NCI-H446 treated with DMSO at 0.1 percent for 48 hours (cell line): ENCODE results near the gene EXOC6.

Source experiments
- DNase-seq: peaks from one replicate; lab custom pipeline; 2025; lab: John Stamatoyannopoulos, UW

EXOC6 gene

DNA sequence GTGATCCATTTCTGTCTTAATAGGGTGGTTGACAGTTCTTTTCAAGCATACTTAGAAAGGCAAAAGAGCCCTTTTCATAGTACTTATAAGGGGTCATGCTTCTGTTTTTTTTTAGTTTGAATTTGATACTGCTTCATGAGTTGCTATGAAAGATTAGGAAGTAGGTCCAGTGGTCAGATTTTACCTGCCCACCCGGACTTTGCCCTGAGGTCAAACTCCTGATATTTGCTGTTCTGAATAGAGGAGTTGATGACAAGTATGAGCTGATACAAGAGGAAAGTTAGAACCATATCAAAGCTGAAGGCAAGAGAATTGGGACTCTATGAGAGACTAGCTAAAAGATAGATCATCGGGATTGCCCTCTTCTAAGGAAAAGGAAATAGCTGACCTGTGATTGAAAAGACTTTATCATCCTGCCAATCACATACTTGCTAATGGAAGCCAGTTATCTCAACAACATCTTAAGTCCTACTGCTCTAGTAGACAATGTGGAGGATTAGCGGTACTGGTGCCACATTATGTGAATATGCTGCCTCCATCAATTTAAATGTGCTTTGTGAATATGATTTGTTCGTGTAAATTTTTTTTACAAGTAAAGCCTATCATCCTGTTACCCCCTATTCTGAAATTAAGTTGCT lies 174.8 kb downstream of the EXOC6 start:
- no peak for DNase-seq

DNA sequence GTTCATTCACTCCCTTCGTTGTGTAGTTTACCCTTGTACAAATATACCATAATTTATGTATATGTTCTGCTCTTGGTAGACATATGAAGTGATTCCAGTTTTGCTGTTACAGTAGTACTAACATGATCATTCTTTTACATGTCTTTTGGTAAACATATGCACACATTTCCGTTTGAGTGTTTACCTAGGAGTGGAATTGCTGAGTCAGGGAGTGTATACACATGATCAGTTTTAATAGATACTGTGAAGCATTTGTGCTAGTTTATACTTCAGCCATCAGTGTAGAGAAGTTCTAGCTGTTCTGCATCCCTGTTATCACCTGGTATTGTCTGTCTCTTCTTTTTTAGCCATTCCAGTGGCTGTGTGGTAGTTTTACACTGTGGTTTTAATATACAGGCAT lies 177.8 kb downstream of the EXOC6 start:
- no peak for DNase-seq

DNA sequence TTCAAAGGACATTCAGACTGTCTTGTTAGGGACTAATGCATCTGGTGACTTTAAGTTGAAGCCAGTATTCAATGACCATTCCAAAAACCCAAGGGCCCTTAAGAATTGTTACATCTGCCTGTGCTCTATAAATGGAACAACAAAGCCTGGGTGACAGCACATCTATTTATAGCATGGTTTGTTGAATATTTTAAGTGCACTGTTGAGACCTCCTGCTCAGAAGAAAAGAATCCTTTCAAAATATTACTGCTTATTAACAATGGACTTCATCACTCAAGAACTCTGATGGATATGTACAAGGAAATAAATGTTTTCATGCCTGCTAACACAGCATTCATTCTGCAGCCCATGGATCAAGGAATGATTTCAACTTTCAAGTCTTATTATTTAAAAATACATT lies 179.2 kb downstream of the EXOC6 start:
- no peak for DNase-seq

DNA sequence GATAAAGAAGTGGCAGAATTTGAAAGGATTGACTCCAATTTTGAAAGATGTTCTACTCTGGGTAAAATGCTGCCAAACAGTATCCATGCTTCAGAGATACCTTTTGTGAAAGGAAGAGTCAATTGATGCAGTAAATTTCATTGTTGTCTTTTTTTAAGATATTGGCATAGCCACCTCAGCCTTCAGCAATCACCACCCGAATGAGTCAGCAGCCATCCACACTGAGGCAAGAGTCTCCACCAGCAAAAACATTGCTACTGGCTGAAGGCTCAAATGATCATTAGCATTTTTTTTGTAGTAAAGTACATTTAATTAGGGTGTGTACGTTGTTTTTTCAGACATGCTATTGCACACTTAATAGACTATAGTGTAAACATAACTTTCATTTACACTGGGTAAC lies 180.6 kb downstream of the EXOC6 start:
- DNase-seq: no peak

DNA sequence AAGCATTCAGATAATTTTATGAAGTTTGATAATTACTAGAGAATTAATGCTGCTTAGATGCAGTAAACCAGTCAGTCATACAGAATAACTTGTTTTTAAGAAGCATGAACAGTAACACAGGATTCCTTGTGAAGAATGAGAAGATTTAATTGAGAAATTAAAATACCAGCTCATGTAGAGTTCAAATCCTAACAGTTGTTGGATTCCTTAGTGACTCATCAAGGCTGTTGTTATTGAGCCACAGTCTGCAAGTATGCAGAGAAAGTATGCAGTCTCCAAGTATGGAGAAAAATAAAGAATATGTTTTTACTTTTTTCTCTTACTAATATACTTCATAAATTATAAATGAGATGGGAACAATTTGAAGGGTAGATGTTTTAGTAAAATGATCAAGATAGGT lies 182.1 kb downstream of the EXOC6 start:
- no peak for DNase-seq

DNA sequence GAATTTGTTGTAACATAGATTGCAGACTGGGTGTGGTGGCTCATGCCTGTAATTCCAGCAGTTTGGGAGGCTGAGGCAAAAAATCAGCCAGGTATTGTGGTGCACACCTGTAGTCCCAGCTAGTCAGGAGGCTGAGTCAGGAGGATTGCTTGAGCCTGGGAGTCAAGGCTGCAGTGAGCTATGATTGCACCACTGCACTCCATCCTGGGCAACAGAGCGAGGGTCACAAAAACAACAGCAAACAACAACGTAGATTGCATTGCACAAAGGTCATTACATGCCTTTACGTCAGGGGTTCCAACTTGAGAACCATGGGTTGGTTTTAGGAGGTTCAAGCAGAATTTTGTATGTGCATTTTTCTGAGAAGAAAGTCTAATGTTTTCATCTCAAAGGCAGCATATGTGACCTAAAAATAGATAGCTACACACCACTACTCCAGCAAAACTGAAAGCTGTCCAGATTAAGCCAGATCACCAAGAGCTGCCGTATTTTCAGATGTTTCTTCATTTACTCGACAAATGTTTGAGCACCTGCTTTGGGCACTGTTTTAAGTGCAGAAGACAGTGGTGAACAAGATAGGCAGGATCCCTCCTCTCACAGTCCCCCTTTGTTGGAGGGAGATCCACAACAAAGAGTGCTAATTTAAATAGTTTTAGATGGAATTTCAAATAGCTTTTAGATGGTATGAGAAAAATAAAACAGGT lies 183.9 kb downstream of the EXOC6 start:
- DNase-seq: no peak

DNA sequence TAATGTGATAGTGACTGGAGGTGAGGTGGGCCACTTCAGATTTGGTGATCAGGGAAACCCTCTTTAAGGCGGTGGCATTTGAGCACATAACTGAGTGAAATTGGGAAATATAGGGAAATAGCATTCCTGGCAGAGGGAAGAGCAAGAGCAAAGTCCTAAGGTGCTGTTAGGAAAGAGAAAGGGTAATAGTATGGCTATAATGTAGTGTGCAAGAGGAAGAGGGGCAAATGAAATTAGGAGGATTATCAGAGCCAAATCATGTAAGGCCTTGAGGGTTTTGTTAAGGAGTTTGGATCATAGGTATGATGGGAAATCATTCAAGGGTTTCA lies 184.5 kb downstream of the EXOC6 start:
- no peak for DNase-seq

DNA sequence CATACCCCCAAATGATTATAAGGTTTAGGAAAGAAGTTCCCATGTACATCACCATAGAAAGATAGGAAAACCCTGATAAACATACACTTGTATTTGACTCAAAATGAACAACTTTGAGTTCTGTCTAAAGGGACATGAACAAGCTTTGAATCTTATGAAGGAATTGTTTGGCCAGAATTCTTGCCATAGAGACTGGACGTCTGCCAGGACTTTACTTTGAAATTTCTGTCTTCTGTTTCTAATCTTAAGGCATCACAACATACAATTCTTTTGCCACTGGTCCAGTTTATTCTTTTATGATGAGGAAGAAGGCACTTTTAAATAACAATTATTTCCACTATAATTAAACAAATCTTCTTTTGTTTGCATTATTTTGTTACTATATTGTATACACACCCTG lies 186.1 kb downstream of the EXOC6 start:
- DNase-seq: no peak

DNA sequence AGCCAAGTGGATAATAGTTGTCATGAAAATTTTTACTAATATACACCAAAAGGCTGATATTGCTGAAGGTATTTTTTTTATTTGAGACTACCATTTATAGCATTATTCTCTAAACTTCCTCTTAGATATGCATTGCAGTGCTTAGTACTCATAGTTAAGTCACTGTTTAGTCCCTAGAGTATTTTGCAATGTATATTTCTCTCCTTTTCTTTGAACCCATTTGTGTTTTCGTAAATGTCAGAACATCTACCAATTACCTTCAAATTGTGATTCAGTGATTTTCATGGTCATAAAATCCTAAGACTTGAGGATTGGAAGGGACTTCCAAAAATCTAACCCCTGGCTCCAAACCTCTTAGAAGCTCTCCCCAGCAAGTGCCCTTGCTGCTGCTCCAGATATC lies 190.8 kb downstream of the EXOC6 start:
- no peak for DNase-seq

DNA sequence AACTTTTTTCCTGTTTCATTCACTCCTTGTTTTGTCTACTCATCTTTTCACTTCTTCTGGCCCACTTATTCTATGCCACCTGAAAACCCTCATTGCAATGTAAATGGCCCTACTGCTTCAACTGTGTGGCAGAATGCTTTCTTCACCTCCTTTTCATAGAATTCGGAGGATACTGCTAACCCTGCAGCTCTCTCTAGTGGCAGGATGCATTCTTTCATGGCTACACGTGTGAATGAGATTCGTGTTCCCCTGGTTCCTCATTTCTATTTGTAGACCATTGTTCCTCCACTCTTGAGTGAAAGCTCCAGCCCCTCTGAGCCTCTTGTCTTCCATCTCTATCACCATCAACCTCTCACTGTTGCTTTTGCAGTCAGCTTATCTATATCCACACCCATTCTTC lies 191.4 kb downstream of the EXOC6 start:
- DNase-seq: no peak

DNA sequence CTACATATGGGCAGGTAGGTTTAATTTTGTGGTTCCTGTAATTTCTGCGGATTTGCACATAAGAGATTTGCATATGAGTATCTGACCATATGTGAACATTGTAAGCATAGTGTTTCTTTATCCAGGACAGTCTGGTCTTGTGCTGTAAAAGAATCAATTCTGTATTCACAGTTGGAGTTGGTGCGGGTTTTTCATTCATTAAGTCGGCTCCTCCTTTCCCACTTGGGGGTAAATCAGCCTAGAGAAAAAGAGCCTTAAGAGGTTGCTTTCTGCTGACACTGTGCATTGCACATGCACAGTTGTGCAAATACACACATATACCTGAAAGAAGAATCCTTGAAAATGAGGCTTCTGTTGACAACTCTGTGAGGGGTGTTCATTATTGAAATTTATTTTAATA lies 206.2 kb downstream of the EXOC6 start:
- no peak for DNase-seq

DNA sequence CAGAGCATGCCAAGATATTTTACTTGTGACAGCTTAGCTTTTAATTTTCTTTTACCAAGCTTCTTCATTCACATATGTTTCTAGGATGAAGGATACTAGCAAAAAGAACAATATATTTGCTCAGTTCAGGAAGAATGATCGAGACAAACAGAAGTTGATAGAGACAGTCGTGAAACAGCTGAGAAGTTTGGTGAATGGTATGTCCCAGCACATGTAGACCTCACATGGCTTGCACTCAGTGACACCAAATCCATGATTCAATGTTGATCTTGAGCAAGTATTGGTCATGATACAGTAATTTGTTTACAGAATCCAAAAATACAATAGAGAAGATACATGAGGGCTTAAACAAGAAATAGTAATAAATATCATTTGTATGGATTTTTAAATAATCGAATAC lies 209.8 kb downstream of the EXOC6 start:
- no peak for DNase-seq

DNA sequence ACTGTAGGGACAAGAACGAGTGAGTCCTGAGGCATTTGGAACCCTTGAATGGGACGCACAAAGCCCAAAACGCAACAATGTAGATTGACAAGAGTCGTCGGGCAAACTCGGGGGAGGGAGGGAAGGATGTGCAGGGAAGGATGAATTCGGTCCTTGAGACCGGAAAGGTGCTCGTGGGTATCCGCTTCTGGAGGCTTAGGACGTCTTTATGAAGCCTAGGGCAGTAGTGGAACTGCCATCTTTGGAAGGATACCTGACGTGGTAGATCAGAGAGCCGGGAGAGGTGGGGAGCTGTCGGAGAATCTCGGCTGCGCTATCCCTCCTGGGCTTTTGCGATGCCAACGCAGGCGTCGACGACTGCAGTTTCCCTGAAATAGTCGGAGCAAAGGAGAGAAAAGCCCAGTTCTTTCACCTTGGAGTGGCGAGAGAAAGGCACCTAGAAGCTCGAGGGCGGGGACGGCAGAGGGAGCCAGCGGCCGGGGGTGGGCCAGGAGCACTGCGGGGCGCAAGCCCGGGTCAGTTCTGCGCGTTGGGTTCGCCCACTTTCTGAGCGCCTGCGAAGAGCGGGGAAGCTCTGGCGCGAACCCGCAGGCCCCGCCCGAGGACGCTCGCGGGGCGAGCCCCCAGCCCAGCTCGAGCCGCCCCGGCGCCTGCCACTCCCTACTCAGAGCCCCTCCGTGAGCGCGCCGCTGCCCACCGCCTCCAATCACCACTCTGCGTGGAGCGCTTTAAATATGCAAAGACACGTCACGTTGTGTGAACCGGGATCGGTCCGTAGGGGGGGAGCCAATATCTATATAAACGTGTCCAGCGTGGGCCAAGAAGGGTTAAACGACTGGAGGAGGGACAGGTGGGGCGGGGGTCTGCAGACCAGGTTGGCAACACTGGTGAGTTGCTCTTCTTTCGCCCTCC lies 211.9 kb downstream of the EXOC6 start, which contains the start of gene CYP26C1:
Gene CYP26C1 (plus strand): TSS at position 824 of the 912 bp plus-strand sequence. CDS start 466 bp downstream, outside the sequence.
- DNase-seq: no peak

DNA sequence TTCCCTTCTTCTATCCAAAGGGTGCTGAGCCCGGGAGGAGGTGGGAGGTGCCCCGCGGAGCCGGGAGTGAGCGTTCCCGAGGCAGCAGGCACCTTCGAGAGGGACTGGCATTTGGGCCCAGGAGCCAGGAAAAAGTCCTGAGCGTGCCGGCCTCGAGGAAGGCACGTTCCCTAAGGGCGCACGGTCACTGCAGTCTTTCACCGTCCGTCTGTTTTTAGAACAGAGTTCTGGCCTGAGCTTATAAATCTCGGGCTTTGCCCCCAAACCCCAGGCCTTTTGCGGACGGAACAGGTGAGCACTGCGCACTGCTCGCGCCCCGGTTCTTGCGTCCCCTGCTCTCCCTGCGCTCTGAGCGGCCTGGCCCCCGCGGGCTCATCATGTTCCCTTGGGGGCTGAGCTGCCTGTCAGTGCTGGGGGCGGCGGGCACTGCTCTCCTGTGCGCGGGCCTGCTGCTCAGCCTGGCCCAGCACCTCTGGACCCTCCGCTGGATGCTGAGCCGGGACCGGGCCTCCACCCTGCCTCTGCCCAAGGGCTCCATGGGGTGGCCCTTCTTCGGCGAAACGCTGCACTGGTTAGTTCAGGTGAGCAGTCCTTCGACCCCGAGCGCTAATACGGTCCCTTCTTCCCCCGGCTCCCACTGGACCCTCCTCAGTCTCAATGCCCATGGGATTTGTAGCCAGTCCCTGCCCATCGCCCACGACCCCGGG lies 212.7 kb downstream of the EXOC6 start:
- DNase-seq: no peak

DNA sequence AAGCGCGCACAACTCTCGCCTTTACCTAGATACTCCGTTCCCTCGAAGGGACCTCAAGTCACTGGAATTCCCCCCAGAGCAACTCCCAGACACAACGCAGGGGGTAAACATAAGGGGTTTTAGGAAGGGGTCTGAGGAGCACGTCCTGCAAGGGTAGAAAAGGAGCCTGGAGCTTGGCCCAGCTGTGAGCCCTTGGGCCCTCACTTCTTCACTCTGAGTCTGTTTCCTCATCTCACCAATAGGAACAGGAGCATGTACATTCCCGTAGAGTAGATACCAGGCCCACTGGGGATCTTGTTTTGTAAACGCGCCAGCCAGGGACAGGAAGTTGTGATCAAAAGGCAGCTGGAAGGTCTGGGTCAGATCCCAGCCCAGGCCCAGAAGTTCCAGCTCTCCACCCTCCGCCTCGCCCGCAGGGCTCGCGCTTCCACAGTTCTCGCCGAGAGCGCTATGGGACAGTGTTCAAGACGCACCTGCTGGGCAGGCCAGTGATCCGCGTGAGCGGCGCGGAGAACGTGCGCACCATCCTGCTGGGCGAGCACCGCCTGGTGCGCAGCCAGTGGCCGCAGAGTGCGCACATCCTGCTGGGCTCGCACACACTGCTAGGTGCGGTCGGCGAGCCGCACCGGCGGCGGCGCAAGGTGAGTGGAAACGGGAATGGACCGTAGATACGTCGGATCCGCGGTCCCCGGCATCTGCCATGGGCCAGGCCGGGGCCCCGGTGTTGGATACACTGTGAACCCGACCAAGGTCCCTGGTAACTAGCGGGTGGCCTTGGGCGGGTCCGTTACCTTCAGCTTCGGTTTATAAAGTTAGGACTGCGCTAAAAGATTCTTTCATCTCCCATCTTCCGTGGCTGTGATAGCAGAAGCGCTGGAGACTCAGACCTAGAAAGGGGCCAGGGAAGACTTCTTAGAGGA lies 213.5 kb downstream of the EXOC6 start:
- no peak for DNase-seq

DNA sequence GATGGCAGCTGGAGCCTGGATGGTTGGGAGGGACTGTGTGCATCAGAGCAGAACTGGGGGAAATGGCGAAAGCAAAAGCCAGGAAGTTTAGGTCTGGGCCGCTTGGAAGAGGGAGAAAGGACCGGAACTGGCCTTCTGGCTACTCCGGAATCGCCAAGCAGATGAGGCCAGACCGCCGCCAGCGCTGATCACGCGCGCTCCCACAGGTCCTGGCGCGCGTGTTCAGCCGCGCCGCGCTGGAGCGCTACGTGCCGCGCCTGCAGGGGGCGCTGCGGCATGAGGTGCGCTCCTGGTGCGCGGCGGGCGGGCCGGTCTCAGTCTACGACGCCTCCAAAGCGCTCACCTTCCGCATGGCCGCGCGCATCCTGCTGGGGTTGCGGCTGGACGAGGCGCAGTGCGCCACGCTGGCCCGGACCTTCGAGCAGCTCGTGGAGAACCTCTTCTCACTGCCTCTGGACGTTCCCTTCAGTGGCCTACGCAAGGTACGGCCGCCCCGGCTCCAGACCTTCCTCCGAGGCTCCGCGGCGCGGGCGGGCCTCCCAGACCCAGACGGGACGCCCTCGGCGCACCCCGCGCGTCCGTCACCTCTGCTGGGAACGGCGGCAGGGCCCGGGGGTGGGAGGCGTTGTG lies 214.3 kb downstream of the EXOC6 start:
- no peak for DNase-seq

DNA sequence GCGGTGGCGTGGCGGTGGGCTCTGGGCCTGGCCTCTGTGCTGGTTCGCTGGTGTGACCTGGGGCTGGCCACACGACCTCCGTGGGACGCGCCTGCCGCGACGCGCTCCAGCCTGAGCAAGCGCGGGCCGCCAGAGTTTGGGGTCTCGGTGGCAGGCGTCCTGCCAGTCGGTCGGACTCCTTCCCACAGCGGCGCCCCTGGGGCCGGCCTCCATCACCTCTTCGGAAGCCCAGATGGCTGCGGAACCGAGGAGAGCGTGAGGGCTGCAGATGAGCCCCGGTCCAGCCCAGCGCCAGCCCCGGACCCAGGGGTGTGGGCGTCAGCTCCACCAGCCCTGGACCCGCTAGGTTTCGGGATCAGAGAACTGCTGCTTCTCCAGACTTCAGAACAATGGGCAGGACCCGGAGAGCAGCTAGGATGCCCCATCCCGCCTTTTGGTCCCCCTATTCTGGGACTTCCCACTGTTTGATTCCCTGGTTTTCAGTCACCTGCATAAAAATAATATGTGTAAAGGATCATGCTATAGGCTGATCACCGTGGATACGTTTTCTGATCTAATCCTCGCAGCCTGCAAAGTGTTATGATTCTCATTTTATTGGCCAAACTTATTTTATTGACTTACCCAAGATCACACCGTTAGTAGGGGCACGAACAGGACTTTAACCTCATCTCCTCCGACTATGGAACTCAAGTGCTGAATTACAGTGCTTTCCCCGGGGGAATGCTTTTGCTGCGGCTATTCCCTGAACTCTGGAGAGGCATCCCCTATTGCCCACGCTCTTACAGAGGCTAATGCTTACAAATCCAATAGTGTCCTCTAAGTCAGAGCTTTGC lies 215.0 kb downstream of the EXOC6 start:
- no peak for DNase-seq

DNA sequence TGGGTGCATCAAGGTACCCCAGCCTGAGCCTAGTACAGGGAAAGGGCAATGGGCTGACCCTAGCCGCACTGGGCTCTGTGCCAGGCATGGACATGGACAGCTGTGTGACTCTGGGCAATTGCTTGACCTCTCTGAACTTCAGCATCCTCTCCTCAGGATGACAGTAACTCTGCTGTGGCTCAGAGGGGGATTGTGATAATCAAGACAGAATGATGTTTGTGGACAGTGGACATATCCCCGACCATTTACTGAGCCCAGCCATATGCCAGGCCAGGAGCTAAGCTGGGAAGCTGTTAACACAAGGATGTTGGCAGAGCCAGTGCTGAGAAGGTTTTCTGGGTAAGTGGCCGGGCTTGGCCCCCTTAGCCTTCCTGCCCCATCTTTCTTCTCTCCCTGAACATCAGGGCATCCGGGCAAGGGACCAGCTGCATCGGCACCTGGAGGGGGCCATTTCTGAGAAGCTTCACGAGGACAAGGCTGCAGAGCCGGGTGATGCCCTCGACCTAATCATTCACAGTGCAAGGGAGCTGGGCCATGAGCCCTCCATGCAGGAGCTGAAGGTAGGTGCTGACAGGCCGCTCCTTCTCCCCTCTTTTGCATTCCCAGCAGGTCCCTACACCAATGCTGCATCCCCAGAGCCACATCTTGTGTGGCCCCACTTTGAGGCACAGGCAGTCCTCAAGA lies 215.8 kb downstream of the EXOC6 start:
- DNase-seq: no peak
